HepG2 (cell line): ENCODE data around the gene POLA2. TPM values are rescaled to one million over a fixed set of nuclear protein-coding genes. Genes with fewer than 3 reads are reported as not detected.

Experiments
- AKNA ChIP-seq: sonication (generic); formaldehyde crosslinking; IDR thresholded peaks from 2 replicates; pipeline ENCODE4 v1.4.0; 2020; ENCODE audit warnings: missing genetic modification reagents, borderline replicate concordance
- CBFB ChIP-seq: sonication (generic); formaldehyde crosslinking; IDR thresholded peaks from 2 replicates; pipeline ENCODE4 v1.4.0; 2020; ENCODE audit warnings: missing genetic modification reagents
- GLI4 ChIP-seq: sonication (generic); formaldehyde crosslinking; IDR thresholded peaks from 2 replicates; pipeline ENCODE4 v1.5.1; 2020; ENCODE audit warnings: missing genetic modification reagents, mild to moderate bottlenecking, moderate library complexity, borderline replicate concordance
- HNRNPLL ChIP-seq: fragments of 200-400 bp; formaldehyde crosslinking; IDR thresholded peaks from 2 replicates; pipeline ENCODE4 v1.6.1; 2017; ENCODE audit warnings: mild to moderate bottlenecking, low read depth, low read length; ENCODE audit not compliant: poor library complexity, severe bottlenecking
- KIAA2018 ChIP-seq: sonication (generic); formaldehyde crosslinking; IDR thresholded peaks from 2 replicates; pipeline ENCODE4 v1.5.0; 2020; ENCODE audit warnings: mild to moderate bottlenecking, missing genetic modification reagents, borderline replicate concordance
- SATB2 ChIP-seq: sonication (generic); formaldehyde crosslinking; IDR thresholded peaks from 2 replicates; pipeline ENCODE4 v1.5.0; 2020; ENCODE audit warnings: missing genetic modification reagents
- SOX6 ChIP-seq, 2 experiments: fragments of 450-650 bp in 1 of 2; sonication (generic) in 1 of 2; formaldehyde crosslinking in 1 of 2; IDR thresholded peaks; 2 replicates each; pipeline versions ENCODE4 v1.4.0 to v1.6.1; 2017 to 2020; ENCODE audit warnings: antibody characterized with exemption in 1 of 2, mild to moderate bottlenecking in 1 of 2, missing genetic modification reagents in 1 of 2
- TCF7L2 ChIP-seq: IDR thresholded peaks from 2 replicates; pipeline ENCODE4 v1.6.1; 2011; ENCODE audit warnings: mild to moderate bottlenecking, low read depth, low read length, moderate library complexity
- ZBTB26 ChIP-seq: IDR thresholded peaks from 2 replicates; pipeline ENCODE4 v1.6.1; 2016; ENCODE audit warnings: missing compliant biosample characterization, missing genetic modification reagents, borderline replicate concordance
- ZNF382 ChIP-seq: sonication (generic); formaldehyde crosslinking; IDR thresholded peaks from 2 replicates; pipeline ENCODE4 v1.5.0; 2020; ENCODE audit warnings: missing genetic modification reagents, mild to moderate bottlenecking, borderline replicate concordance
- polyA plus RNA-seq, 8 experiments: library from polyadenylated mRNA; depleted of rRNA in 3 of 8; stranded (reverse) in 7 of 8; unstranded in 1 of 8; fragments of >200 nt; fragmentation: Illumina TruSeq in 4 of 8; extraction: Trizol in 4 of 8; gene quantifications; 2 replicates each; pipeline versions ENCODE4 v1.2.1 to v1.2.3, GENCODE V29; 2011 to 2016; ENCODE audit warnings: low read depth in 4 of 8, missing spikeins in 1 of 8, mixed read lengths in 1 of 8; ENCODE audit not compliant: insufficient read depth in 1 of 8
- total RNA-seq, 5 experiments: library from RNA; depleted of rRNA; stranded (reverse); fragments of >200 nt; fragmentation: Illumina TruSeq; extraction: Trizol; gene quantifications; 2 replicates each; pipeline ENCODE4 v1.2.3, GENCODE V29; 2016; ENCODE audit warnings: low read depth in 1 of 5
- TF ChIP-seq, protein P1 (sequence below): sonication (generic); formaldehyde crosslinking; IDR thresholded peaks from 2 replicates; pipeline ENCODE4 v1.4.0; 2020; ENCODE audit warnings: mild to moderate bottlenecking, missing genetic modification reagents, borderline replicate concordance

POLA2 gene
- total and polyA plus RNA-seq, 2 of the 13 experiments (the other 11 are each of a cell fraction or from before 2014, with no cell fraction given), result 9.7 to 15.6 TPM

- TF ChIP-seq KIAA2018 (CRISPR knock-in tag) (no peak), HNRNPLL (peak; percentile 93), GLI4 (CRISPR knock-in tag) (no peak), ZBTB26 (no peak), TCF7L2 (no peak), CBFB (CRISPR knock-in tag) (0 out of 2 replicates have a peak, but pooled peaks have one; percentile 13), SOX6 (IDR thresholded peaks at IDR 0.05) (no peak), SOX6 (CRISPR knock-in tag; IDR thresholded peaks at IDR 0.05) (peak; percentile 46; the same call in 1 of the 2 replicates), ZNF382 (CRISPR knock-in tag) (no peak), SATB2 (no peak), AKNA (CRISPR knock-in tag) (no peak)
- TF ChIP-seq, protein P1, sequence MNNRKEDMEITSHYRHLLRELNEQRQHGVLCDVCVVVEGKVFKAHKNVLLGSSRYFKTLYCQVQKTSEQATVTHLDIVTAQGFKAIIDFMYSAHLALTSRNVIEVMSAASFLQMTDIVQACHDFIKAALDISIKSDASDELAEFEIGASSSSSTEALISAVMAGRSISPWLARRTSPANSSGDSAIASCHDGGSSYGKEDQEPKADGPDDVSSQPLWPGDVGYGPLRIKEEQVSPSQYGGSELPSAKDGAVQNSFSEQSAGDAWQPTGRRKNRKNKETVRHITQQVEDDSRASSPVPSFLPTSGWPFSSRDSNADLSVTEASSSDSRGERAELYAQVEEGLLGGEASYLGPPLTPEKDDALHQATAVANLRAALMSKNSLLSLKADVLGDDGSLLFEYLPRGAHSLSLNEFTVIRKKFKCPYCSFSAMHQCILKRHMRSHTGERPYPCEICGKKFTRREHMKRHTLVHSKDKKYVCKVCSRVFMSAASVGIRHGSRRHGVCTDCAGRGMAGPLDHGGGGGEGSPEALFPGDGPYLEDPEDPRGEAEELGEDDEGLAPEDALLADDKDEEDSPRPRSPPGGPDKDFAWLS (CRISPR knock-in tag), result no peak
Measured at GRCh38 chr11:65261591-65262380, at the start of gene POLA2 (continued).
